Body of pancreas (tissue), 4 donors: ENCODE results near the gene CLDN14.

ENCODE experiments used
- POLR2A ChIP-seq, 3 donors: fragments of 450-650 bp; IDR thresholded peaks; one replicate each; pipeline ENCODE4 v1.6.1; 2016; ENCODE audit warnings: antibody characterized with exemption in 3 of 3, mild to moderate bottlenecking in 2 of 3
- TF ChIP-seq, protein P1 (sequence below), 7 experiments: fragments of 450-650 bp in 4 of 7; fragments of 200-600 bp in 3 of 7; sonication (generic) in 3 of 7; IDR thresholded peaks; one replicate each; pipeline ENCODE4 v1.5.1; 2016 to 2019; ENCODE audit warnings: antibody characterized with exemption in 7 of 7

DNA sequence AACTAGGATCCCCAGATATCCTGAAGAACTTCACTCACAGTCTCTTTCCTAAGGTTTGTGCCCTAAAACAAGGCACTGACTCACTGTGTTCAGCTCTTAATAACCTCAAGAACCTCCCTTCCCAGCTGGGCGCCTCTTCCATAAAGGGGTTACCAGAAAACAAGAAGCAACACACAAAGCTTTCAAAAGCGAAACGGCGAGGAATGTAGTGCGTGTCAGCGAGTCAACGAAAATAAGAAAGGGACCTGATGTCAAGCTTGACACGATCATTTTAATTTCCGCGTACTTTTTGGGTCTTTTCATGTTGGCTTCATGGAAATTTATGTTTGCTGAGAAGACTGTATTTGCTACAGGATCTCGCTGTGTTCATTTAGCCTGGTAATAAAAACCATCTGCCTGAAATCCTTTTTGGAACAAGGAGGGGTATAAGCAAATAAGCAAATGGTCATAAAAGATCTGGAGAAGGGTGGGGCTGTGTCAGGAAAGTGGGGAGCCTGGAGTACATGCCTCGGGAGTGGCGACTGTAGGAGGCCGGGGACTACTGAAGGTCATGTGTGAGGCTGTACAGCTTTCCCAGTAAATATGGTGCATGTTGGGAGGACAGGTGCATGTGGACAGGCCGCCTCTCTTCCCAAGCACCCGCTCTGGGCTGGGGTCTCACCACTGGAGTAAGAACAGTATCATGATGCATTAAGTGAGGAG, 11.4 kb upstream of the CLDN14 start:
- TF ChIP-seq, protein P1, sequence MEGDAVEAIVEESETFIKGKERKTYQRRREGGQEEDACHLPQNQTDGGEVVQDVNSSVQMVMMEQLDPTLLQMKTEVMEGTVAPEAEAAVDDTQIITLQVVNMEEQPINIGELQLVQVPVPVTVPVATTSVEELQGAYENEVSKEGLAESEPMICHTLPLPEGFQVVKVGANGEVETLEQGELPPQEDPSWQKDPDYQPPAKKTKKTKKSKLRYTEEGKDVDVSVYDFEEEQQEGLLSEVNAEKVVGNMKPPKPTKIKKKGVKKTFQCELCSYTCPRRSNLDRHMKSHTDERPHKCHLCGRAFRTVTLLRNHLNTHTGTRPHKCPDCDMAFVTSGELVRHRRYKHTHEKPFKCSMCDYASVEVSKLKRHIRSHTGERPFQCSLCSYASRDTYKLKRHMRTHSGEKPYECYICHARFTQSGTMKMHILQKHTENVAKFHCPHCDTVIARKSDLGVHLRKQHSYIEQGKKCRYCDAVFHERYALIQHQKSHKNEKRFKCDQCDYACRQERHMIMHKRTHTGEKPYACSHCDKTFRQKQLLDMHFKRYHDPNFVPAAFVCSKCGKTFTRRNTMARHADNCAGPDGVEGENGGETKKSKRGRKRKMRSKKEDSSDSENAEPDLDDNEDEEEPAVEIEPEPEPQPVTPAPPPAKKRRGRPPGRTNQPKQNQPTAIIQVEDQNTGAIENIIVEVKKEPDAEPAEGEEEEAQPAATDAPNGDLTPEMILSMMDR (IDR thresholded peaks at IDR 0.05), result no peak
- TF ChIP-seq POLR2A (IDR thresholded peaks at IDR 0.05), result no peak
